GM10266 (cell line): Measurements from ENCODE around the gene ITGA7.
A peak's percentile ranks its signal among the peaks of the same experiment; 100 is the strongest.

Source experiments
- DNase-seq: peaks from one replicate; pipeline ENCODE4 v3.0.0; 2012; ENCODE audit errors: extremely low spot score
- CTCF ChIP-seq: IDR thresholded peaks from 2 replicates; pipeline ENCODE4 v1.5.1; 2012; ENCODE audit warnings: mild to moderate bottlenecking, low read depth; ENCODE audit not compliant: control insufficient read depth, insufficient read depth; ENCODE audit errors: missing control alignments

The ITGA7 gene

GRCh38 chr12:55707219-55707671 is 459 bp downstream of the ITGA7 start:
- TF ChIP-seq CTCF: no peak
- no peak for DNase-seq

GRCh38 chr12:55706568-55707218 is 1.0 kb downstream of the ITGA7 start:
- TF ChIP-seq CTCF: no peak
- DNase-seq: no peak

- DNase-seq: no peak
- peak; percentile 50 for TF ChIP-seq CTCF
Measured at GRCh38 chr12:55705782-55706402, 1.8 kb downstream of the ITGA7 start.

GRCh38 chr12:55704824-55705718 is 2.6 kb downstream of the ITGA7 start:
- no peak for DNase-seq
- TF ChIP-seq CTCF: no peak

GRCh38 chr12:55703901-55704761 is 3.6 kb downstream of the ITGA7 start:
- no peak for DNase-seq
- TF ChIP-seq CTCF: no peak

GRCh38 chr12:55703288-55703687 is 4.4 kb downstream of the ITGA7 start:
- TF ChIP-seq CTCF: no peak
- DNase-seq: no peak
